ENCODE data around the gene OMD.

OMD gene

DNA sequence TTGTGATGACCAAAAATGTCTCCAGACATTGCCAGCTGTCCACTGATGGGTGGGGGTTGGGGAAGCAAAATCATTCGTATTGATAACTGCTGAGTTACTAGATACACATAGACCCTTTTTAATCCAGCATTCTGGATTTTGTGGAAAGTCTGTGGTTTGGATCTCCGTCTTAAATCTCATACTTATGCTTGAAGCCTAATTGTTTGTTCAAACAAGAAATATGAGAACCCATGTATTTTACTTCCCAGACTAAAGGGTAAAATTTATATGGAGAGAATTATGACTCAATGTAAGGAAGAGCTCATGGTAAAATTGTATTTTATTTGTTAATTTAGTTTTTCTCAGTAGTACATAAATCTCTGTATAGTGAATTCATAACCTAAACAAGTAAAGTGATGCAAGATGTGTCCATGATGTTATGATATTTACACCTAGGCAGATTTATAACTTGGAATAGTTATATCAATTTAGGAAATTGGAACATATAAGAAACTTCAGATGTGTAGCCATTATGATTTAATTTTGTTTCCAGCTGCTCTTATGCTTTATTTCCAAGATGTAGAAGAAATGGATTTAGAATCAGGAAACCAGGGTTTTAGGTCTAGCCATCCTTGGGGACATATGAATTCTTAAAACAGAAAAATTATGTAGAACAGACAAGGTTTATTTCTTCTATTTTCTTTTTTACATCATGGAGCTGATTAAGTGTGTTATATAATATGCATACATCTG is 15.4 kb downstream of the OMD start:
- no peak for DNase-seq

- no peak for DNase-seq
These were observed 16.5 kb downstream of the OMD start for GRCh38 chr9:92407818-92408217.

GRCh38 chr9:92406477-92406876 is 17.8 kb downstream of the OMD start:
- DNase-seq, result no peak

DNA sequence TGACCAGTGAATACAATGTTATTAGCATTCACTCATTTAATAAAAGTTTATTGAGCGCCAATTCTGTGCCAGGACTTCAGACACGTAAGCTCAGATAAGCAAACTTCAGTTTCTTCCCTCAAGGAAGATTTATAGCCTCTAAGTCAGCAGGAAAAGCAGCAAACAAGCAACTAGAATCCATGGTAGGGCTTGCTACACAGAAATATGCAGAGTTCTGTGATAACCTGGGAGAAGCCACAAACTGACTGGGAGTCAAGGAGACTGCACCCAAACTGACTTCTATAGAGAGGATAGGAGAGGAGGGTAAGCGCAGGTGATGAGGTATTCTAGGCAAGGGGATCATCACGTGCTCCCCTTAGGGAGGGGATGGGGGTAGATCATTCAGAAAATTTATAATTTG is 18.5 kb downstream of the OMD start:
- no peak for DNase-seq

GRCh38 chr9:92404042-92404836 is 20.0 kb downstream of the OMD start, which contains the start of gene OGN:
TSS of gene OGN (minus strand) at chr9:92404578. CDS start at chr9:92403407, 1,171 bp downstream.
- DNase-seq, result no peak

- no peak for DNase-seq
These were observed 21.2 kb downstream of the OMD start for GRCh38 chr9:92402826-92403745.

DNA sequence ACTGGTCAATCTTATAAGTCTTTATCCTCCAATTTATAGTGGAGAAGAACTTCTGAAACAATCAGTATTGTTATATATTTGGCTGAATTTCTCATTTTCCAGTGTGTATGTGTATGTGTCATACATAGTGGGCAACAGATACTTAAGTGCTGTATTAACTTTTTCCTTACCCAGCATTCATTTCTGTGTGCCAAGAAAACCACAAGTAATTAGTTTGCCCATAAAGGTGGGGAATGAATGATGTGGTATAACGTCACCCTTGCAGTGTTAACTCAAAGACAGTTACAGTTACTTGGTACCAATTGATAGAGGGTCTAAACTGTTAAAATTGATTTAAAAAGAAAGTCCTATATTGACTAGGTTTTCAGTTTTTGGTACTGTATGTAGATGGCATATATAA is 21.9 kb downstream of the OMD start:
- no peak for DNase-seq

GRCh38 chr9:92397853-92398252 is 26.4 kb downstream of the OMD start:
- DNase-seq, result no peak

GRCh38 chr9:92395617-92396016 is 28.7 kb downstream of the OMD start:
- no peak for DNase-seq

DNA sequence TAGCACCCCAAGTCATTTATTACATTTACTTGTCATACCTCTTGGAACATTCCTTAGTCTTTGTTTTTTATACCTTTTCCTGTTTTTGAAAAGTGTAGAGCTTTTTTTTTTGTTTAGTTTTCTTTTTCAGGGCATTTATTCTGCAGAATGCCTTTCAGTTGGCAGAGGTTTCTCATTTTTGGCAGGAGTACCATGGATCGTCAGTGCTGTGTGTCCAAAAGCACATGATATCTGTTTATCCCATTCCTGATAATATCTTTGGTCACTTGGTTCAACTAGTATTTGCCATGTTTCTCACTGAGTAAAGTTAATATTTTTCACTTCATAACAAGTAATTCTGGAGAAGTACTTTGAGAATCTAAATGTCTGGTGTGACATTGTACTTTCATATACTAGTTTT is 30.6 kb downstream of the OMD start:
- DNase-seq, result no peak

DNA sequence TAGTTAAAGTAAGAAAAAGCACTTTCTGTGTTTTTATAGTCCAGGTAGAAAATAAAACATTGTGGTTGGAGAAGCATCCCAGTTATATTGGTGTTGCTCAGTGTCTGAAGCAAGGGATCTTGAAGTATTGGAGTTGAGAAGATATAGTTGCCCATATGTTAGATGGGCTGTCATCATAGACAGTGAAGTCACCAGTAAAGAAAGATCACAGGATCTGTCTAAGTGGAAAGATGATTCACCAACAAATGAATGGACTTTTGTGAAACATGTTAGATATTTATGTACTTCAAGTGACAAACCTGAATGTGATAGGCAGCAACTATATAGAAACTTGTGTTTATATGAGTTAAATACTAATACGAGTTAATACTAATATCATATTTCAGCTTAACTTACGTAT is 31.6 kb downstream of the OMD start:
- DNase-seq, result no peak

DNA sequence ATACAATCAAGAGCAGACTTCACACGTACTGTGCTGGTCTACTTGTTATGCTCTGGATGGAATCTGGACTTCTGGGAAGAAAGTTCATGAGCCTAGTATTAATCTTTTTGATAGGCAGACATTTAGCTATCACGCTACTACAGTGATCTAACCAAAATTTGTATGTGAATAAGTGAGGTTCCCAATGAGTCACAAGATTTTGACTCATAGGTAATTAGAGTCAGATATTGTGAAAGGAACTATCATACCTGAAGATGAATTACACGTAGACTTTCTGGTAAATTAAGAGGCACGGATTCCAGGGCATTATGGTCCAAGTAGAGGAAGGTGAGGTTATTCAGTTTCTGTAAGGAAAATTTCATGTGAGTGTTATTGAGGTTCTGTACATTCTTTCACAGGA is 38.3 kb downstream of the OMD start:
- DNase-seq, result no peak

DNA sequence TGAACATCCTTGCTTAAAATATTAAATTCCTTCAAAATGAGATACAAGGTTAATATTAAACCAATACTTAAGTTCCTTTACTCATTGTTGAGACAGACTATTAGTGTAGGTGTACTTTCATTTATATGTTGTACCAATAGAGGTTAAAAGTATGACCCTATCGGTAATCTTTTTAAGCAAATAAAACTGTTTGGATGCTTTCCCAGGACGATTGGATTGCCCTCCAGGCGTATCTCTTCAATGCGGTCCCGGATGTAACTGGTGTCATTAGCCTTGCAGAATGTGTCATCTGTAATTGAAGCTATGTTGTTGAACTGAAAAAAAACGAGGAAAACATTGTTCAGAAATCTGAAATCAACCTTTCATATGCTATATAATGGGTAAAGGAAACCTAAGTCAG is 38.8 kb downstream of the OMD start:
- DNase-seq, result no peak

DNA sequence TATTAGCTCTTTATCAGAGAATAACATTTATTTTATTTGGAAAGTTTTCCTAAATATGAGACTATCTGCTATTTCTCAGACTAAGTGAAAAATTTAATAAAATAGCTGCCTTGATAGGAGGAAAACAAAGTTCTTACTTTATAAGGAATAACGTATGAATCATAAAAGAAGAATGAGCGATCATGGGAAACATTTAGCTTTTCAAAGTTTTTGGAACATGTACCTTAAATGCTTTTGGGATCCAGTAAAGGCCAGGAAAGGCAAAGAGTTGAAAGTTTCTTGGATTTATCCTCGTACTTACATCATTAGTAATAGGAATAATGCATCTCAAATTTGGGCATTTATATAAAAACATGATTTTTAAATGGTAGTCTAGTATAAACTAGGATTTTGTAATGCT is 39.3 kb downstream of the OMD start:
- no peak for DNase-seq

DNA sequence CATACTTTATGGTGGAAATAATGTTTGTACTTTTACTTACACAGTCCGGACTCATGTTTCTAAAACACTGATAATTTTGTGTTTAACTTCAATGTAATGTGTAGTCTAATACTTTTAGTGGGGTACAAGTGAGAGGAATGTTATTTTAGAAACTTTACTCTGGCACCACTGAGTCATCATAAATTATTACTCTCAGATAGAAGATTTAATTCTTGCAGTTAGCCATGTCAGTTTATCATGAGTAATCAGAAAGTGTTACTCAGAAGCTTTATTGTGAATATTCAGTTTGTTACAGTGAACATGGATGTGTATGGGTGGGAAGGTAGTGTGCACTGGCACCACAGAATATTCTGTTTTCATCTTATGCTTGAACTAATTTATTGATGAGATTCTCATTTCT is 39.9 kb downstream of the OMD start:
- DNase-seq, result no peak

- no peak for DNase-seq
These were observed 42.5 kb downstream of the OMD start for GRCh38 chr9:92381775-92382174.

- no peak for DNase-seq
These were observed 43.7 kb downstream of the OMD start for GRCh38 chr9:92380603-92381002.

DNA sequence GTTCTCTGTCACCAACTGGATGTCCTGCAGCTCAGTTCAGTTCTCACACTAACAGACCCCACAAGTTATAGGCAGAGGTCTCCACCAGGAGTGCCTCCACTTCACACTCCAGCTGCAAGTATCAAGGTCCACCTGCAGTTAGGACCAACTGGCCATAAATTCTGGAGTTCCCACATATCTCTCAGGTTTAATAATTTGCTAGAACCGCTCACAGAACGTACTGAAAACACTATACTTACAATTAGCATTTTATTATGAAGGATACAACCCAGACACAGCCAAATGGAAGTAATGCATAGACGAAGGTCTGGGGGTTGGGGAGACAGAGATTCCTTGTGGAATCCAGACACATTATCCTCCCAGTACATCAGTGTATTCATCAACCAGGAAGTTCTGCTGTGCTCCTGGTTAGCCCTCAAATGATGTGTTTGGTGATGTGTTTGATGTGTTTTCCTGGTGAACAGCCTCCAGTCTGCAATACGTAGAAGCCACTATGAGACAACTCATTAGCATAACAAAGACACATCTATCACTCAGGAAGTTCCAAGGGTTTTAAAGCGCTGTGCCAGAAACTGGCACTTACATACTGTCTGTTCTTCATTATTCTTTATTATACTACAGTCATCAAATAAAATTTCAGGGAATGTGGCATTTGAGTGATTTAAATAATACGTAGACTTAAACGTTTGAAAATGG is 45.3 kb downstream of the OMD start:
- DNase-seq, result no peak

- no peak for DNase-seq
These were observed 46.4 kb downstream of the OMD start for GRCh38 chr9:92377876-92378275.

DNA sequence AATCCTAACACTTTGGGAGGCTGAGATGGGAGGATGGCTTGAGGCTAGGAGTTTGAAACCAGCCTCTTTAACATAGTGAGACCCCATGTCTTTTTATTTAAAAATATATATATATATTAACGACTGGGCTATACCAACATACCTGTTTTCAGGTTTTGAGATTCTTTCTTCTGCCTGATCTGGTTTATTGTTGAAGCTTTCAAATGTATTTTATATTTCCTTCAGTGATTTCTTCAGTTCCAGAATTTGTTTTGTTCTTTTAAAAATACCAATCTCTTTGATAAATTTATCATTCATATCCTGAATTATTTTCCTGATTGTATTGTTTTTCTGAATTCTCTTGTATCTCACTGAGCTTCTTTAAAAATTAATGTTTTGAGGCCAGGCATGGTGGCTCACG is 51.1 kb downstream of the OMD start:
- DNase-seq, result no peak

DNA sequence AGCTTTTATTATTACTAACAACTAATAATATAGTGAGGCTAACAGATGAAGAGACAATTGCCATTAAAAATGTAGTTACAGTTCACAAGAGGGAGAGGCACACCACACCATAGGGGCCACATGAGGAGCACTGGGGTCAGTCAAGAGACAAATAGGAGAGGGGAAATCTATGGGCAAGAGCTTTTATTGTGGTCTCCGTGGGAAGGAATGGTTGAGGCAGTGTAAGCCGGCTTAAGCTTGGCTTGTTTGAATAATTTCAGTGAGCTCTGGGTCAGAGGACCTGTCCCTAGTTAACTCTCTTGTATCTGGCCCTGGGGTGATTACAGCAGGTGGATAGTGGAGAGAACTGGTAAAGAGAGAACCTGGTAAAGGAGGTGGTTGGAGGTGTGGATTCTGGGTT is 55.2 kb downstream of the OMD start:
- no peak for DNase-seq
